ENCODE measurements around the gene SLC6A6.

DNA sequence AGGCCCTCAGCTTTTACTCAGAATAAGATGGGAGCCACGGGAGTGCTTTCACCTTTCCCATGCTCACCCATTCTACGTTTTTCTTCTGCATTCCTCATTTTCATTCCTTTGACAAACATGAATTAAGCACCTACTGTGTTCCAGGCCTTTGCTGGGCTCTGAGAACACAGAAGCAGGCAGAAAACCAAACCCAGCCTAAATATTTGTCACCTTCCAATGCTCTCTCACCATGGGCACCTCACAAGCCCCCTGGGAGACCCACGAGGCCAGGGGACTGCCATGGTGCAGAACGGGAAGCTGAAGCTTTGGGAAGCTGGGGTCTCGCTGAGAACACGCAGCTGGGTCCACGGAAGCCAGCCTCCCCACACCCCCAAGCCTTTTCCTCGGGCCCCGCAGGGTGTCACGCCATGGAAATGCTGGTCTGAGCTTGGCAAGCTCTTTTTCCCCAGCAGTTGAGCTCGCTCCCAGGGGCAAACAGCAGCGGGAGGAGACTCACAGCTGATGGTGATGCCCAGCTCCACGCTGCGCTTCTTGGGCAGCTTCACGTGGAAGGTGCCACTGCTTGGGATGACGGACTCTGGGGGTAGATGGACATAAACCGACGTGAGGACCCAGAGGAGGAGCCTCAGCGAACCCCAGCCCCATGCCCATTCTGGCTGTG lies 110.0 kb downstream of the SLC6A6 start:
- TF ChIP-seq, protein P1, sequence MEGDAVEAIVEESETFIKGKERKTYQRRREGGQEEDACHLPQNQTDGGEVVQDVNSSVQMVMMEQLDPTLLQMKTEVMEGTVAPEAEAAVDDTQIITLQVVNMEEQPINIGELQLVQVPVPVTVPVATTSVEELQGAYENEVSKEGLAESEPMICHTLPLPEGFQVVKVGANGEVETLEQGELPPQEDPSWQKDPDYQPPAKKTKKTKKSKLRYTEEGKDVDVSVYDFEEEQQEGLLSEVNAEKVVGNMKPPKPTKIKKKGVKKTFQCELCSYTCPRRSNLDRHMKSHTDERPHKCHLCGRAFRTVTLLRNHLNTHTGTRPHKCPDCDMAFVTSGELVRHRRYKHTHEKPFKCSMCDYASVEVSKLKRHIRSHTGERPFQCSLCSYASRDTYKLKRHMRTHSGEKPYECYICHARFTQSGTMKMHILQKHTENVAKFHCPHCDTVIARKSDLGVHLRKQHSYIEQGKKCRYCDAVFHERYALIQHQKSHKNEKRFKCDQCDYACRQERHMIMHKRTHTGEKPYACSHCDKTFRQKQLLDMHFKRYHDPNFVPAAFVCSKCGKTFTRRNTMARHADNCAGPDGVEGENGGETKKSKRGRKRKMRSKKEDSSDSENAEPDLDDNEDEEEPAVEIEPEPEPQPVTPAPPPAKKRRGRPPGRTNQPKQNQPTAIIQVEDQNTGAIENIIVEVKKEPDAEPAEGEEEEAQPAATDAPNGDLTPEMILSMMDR (IDR thresholded peaks at IDR 0.05): no peak
- TF ChIP-seq POLR2A (IDR thresholded peaks at IDR 0.05): no peak

Measured in esophagus squamous epithelium (tissue), 4 donors.